Measurements from ENCODE around the gene SYTL1.

Gene SYTL1

GRCh38 chr1:27392778-27393635 is 51.2 kb downstream of the SYTL1 start:
- DNase-seq (ENCODE audit: low spot score) = no peak
- ChIA-PET CTCF (interaction anchor here (0.8 to 1.1 kb wide), 3 partner anchors 51 to 214 kb away, joined by 3 to 4 read pairs (median 3); partner anchors contain the start of gene SYTL1), POLR2A (ENCODE audit: low non-redundant PET) (no interaction called here)
- H3K27ac ChIP-seq = peak overlapping the region; percentile 75
- no peak for TF ChIP-seq CTCF (conservative IDR thresholded peaks at IDR 0.05; ENCODE audit: low read depth)

- ChIA-PET CTCF (interaction anchor here (0.8 to 2.2 kb wide), 5 partner anchors 36 to 213 kb away, joined by 3 to 45 read pairs (median 3); partner anchors contain the start of gene SYTL1), POLR2A (ENCODE audit: low non-redundant PET) (no interaction called here)
- no peak for DNase-seq (ENCODE audit: low spot score)
- TF ChIP-seq CTCF (conservative IDR thresholded peaks at IDR 0.05; ENCODE audit: low read depth) = no peak
- peak overlapping the region; percentile 75 for H3K27ac ChIP-seq
Measured at GRCh38 chr1:27393641-27394281, 51.9 kb downstream of the SYTL1 start.

- CTCF ChIA-PET = interaction anchor here (0.6 to 2.2 kb wide), 8 partner anchors 25 to 213 kb away, joined by 3 to 45 read pairs (median 3); no protein-coding TSS in a partner anchor
- POLR2A ChIA-PET (ENCODE audit: low non-redundant PET) = interaction anchor here (0.6 kb wide), 1 partner anchor 86 kb away, joined by 3 read pairs; no protein-coding TSS in a partner anchor
- TF ChIP-seq CTCF (conservative IDR thresholded peaks at IDR 0.05; ENCODE audit: low read depth) = no peak
- DNase-seq (ENCODE audit: low spot score) = no peak
- H3K27ac ChIP-seq = peak overlapping the region; percentile 75
Measured at GRCh38 chr1:27394282-27394658, 52.4 kb downstream of the SYTL1 start.

GRCh38 chr1:27394925-27395324 is 53.1 kb downstream of the SYTL1 start:
- ChIA-PET CTCF (interaction anchor here (0.6 to 2.7 kb wide), 13 partner anchors 26 to 397 kb away, joined by 3 to 45 read pairs (median 3); partner anchors contain the start of gene IFI6), POLR2A (ENCODE audit: low non-redundant PET) (interaction anchor here (0.6 kb wide), 2 partner anchors 53 to 86 kb away, joined by 3 read pairs; no protein-coding TSS in a partner anchor)
- H3K27ac ChIP-seq = peak overlapping the region; percentile 75
- no peak for TF ChIP-seq CTCF (conservative IDR thresholded peaks at IDR 0.05; ENCODE audit: low read depth)
- DNase-seq (ENCODE audit: low spot score) = no peak

GRCh38 chr1:27395441-27396195 is 53.8 kb downstream of the SYTL1 start:
- POLR2A ChIA-PET (ENCODE audit: low non-redundant PET) = interaction anchor here (0.6 kb wide), 2 partner anchors 53 to 1965 kb away, joined by 3 read pairs; no protein-coding TSS in a partner anchor

More at GRCh38 chr1:27395441-27396195, 53.8 kb downstream of the SYTL1 start:
- TF ChIP-seq CTCF (conservative IDR thresholded peaks at IDR 0.05; ENCODE audit: low read depth) = peak; percentile 98
- CTCF ChIA-PET = interaction anchor here (0.5 to 2.7 kb wide), 22 partner anchors 9 to 538 kb away, joined by 3 to 45 read pairs (median 4); partner anchors contain the start of genes CD164L2 and IFI6
- peak; percentile 77 for DNase-seq (ENCODE audit: low spot score)
- peak overlapping the region; percentile 60 for H3K27ac ChIP-seq

Data from RWPE1 (cell line).